Activated naive CD4-positive, alpha-beta T cell treated with anti-CD3 and anti-CD28 coated beads, Interleukin-2, amount 50 U/mL, for 72 hours (primary cell): ENCODE data around the gene ADI1. TPM values are rescaled to one million over a fixed set of nuclear protein-coding genes. Genes with fewer than 3 reads are reported as not detected.

ENCODE experiments used
- ATAC-seq, 2 donors: fragments of 150-1000 bp; cut with Tn5 transposase; 2 replicates each; pipeline ENCODE4 v1.10.0; 2021; ENCODE audit warnings: mild to moderate bottlenecking in 2 of 2, moderate library complexity in 2 of 2
- DNase-seq, 2 donors: peaks; one replicate each; pipeline ENCODE4 v3.0.0; 2021 to 2022; ENCODE audit warnings: low spot score in 2 of 2
- H3K27ac Mint-ChIP-seq, 2 donors: one replicate each; pipeline ENCODE4 v1.8.0; 2022; ENCODE audit warnings: mild to moderate bottlenecking in 2 of 2, mixed read lengths in 2 of 2
- H3K36me3 Mint-ChIP-seq, 2 donors: one replicate each; pipeline ENCODE4 v1.8.0; 2022; ENCODE audit warnings: mixed read lengths in 2 of 2
- H3K9me3 Mint-ChIP-seq, 2 donors: one replicate each; pipeline ENCODE4 v1.8.0; 2022; ENCODE audit warnings: mixed read lengths in 2 of 2
- total RNA-seq, 2 donors: library from RNA; stranded (reverse); gene quantifications; one replicate each; pipeline ENCODE4 v1.2.3, GENCODE V29; 2022

ADI1 gene
- total RNA-seq, result 10 to 100 TPM; 29.3 to 39.3 TPM

GRCh38 chr2:3519255-3520205 lies at the start of gene ADI1:
Gene ADI1 (minus strand): TSS chr2:3519531. CDS start chr2:3519487, 44 bp downstream.
- ATAC-seq, result peak; percentile 82 to 86
- Mint-ChIP-seq H3K9me3 (peaks cover 4 to 5% of the 10 kb centered on the region in 2 donors), H3K27ac (peak within 1 kb of the TSS; percentile 84 to 92), H3K36me3 (peaks cover 13 to 22% of the 10 kb centered on the region in 2 donors)
- DNase-seq, result peak; percentile 83 to 87

- Mint-ChIP-seq H3K36me3 (peaks cover 0 to 5% of the 10 kb centered on the region in 2 donors), H3K27ac (no peak overlapping the region), H3K9me3 (no peaks in the 10 kb centered on the region)
- ATAC-seq, result no peak
- no peak for DNase-seq
Observed at GRCh38 chr2:3566806-3567205, 47.5 kb upstream of the ADI1 start.

GRCh38 chr2:3565117-3565516 lies 45.8 kb upstream of the ADI1 start:
- H3K27ac Mint-ChIP-seq, result no peak overlapping the region

GRCh38 chr2:3563521-3563976 lies 44.2 kb upstream of the ADI1 start:
- H3K36me3 Mint-ChIP-seq, result peaks cover 0 to 22% of the 10 kb centered on the region in 2 donors
- ATAC-seq (peak in 1 of 2 donors; percentile 17), DNase-seq (no peak)

More at GRCh38 chr2:3565117-3565516, 45.8 kb upstream of the ADI1 start:
- peaks cover 0 to 14% of the 10 kb centered on the region in 2 donors for H3K36me3 Mint-ChIP-seq
- no peaks in the 10 kb centered on the region for H3K9me3 Mint-ChIP-seq
- ATAC-seq, result no peak
- no peak for DNase-seq

GRCh38 chr2:3558205-3559014 lies 39.1 kb upstream of the ADI1 start, which contains the start of gene RNASEH1:
Gene RNASEH1 (minus strand): TSS chr2:3558333. CDS start chr2:3558260, 73 bp downstream.
- peak; percentile 99 for DNase-seq
- Mint-ChIP-seq H3K36me3 (peaks cover 15 to 46% of the 10 kb centered on the region in 2 donors), H3K27ac (peak within 1 kb of the TSS; percentile 96 to 99), H3K9me3 (no peaks in the 10 kb centered on the region)
- ATAC-seq, result peak; percentile 96 to 98

More at GRCh38 chr2:3563521-3563976, 44.2 kb upstream of the ADI1 start:
- Mint-ChIP-seq H3K27ac (no peak overlapping the region), H3K9me3 (no peaks in the 10 kb centered on the region)

- Mint-ChIP-seq H3K9me3 (no peaks in the 10 kb centered on the region), H3K27ac (peak overlapping the region; percentile 96 to 99), H3K36me3 (peaks cover 15 to 46% of the 10 kb centered on the region in 2 donors)
- DNase-seq, result no peak
- ATAC-seq, result no peak
Observed at GRCh38 chr2:3557639-3558204, 38.4 kb upstream of the ADI1 start.

- DNase-seq (no peak), ATAC-seq (no peak)
- Mint-ChIP-seq H3K9me3 (no peaks in the 10 kb centered on the region), H3K27ac (peak overlapping the region in 1 of 2 donors; percentile 51), H3K36me3 (peaks cover 22 to 47% of the 10 kb centered on the region in 2 donors)
Observed at GRCh38 chr2:3553946-3554345, 34.6 kb upstream of the ADI1 start.

GRCh38 chr2:3547915-3548314 lies 28.6 kb upstream of the ADI1 start:
- ATAC-seq (peak in 1 of 2 donors; percentile 56), DNase-seq (no peak)
- H3K27ac Mint-ChIP-seq, result peak overlapping the region in 1 of 2 donors; percentile 21
- H3K9me3 Mint-ChIP-seq, result no peaks in the 10 kb centered on the region
- H3K36me3 Mint-ChIP-seq, result peaks cover 32 to 35% of the 10 kb centered on the region in 2 donors

GRCh38 chr2:3545788-3546478 lies 26.6 kb upstream of the ADI1 start:
- Mint-ChIP-seq H3K27ac (no peak overlapping the region), H3K36me3 (peaks cover 32 to 33% of the 10 kb centered on the region in 2 donors), H3K9me3 (no peaks in the 10 kb centered on the region)
- no peak for ATAC-seq
- DNase-seq, result no peak

- DNase-seq, result no peak
- no peak for ATAC-seq
- no peak overlapping the region for H3K27ac Mint-ChIP-seq
- H3K36me3 Mint-ChIP-seq, result peaks cover 11 to 26% of the 10 kb centered on the region in 2 donors
- no peaks in the 10 kb centered on the region for H3K9me3 Mint-ChIP-seq
Observed at GRCh38 chr2:3543023-3543683, 23.8 kb upstream of the ADI1 start.

- H3K27ac Mint-ChIP-seq, result no peak overlapping the region
Observed at GRCh38 chr2:3542107-3542506, 22.8 kb upstream of the ADI1 start.

GRCh38 chr2:3539836-3540235 lies 20.5 kb upstream of the ADI1 start:
- ATAC-seq (no peak), DNase-seq (no peak)
- Mint-ChIP-seq H3K27ac (no peak overlapping the region), H3K36me3 (peaks cover 0 to 15% of the 10 kb centered on the region in 2 donors), H3K9me3 (no peaks in the 10 kb centered on the region)

More at GRCh38 chr2:3542107-3542506, 22.8 kb upstream of the ADI1 start:
- DNase-seq (no peak), ATAC-seq (no peak)
- H3K36me3 Mint-ChIP-seq, result peaks cover 7 to 23% of the 10 kb centered on the region in 2 donors
- H3K9me3 Mint-ChIP-seq, result no peaks in the 10 kb centered on the region

- peak overlapping the region; percentile 76 to 87 for H3K27ac Mint-ChIP-seq
- peaks cover 0 to 7% of the 10 kb centered on the region in 2 donors for H3K36me3 Mint-ChIP-seq
- ATAC-seq (peak; percentile 53 to 65), DNase-seq (peak in 1 of 2 donors; percentile 24)
- H3K9me3 Mint-ChIP-seq, result no peaks in the 10 kb centered on the region
Observed at GRCh38 chr2:3536682-3537632, 17.6 kb upstream of the ADI1 start.
